ENCODE measurements around the gene PRKAR1B. TPM values are rescaled to one million over a fixed set of nuclear protein-coding genes. Genes with fewer than 3 reads are reported as not detected.

Gene PRKAR1B
- total and polyA plus RNA-seq, 7 donors: 1.4 to 4.6 (median 1.9) TPM

DNA sequence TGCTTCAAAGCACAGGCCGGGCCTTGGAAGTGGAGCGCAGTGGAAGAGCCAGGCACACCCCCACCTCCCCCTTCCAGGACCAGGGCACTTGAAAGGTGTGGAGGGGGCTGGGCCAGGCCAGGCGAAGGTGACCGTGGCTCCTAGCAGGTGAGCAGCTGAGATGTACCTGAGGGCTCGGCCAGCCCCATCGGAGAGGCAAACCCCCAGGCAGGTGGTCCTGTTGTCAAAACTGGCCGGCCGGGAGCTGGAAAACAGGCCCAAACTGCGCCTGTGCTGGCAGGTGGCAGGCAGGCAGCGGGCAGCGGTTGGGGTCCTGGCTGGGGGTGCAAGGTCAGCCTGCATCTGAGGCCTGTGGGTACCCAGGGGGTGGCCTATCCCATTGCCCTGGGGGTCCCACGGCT is 97.0 kb downstream of the PRKAR1B start:
- intact Hi-C loops (cut with DNase I): no loop called here
- TF ChIP-seq, protein P1, sequence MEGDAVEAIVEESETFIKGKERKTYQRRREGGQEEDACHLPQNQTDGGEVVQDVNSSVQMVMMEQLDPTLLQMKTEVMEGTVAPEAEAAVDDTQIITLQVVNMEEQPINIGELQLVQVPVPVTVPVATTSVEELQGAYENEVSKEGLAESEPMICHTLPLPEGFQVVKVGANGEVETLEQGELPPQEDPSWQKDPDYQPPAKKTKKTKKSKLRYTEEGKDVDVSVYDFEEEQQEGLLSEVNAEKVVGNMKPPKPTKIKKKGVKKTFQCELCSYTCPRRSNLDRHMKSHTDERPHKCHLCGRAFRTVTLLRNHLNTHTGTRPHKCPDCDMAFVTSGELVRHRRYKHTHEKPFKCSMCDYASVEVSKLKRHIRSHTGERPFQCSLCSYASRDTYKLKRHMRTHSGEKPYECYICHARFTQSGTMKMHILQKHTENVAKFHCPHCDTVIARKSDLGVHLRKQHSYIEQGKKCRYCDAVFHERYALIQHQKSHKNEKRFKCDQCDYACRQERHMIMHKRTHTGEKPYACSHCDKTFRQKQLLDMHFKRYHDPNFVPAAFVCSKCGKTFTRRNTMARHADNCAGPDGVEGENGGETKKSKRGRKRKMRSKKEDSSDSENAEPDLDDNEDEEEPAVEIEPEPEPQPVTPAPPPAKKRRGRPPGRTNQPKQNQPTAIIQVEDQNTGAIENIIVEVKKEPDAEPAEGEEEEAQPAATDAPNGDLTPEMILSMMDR (IDR thresholded peaks at IDR 0.05): no peak
- Histone ChIP-seq H3K36me3 (ENCODE audit: insufficient read depth in 1 of 2, low read depth in 1 of 2) (no peaks in the 10 kb centered on the region), H3K27me3 (ENCODE audit: insufficient read depth in 3 of 3, low read length in 2 of 3) (no peaks in the 10 kb centered on the region), H3K27ac (no peak overlapping the region), H3K4me1 (no peaks in the 10 kb centered on the region), H3K4me3 (no peak overlapping the region), H3K9me3 (peaks cover 11% of the 10 kb centered on the region)
- 93 to 98% (median 96%) methylated on average over 12 of the region's 12 CpGs for WGBS, 3 donors
- DNase-seq (no peak), ATAC-seq (no peak)

DNA sequence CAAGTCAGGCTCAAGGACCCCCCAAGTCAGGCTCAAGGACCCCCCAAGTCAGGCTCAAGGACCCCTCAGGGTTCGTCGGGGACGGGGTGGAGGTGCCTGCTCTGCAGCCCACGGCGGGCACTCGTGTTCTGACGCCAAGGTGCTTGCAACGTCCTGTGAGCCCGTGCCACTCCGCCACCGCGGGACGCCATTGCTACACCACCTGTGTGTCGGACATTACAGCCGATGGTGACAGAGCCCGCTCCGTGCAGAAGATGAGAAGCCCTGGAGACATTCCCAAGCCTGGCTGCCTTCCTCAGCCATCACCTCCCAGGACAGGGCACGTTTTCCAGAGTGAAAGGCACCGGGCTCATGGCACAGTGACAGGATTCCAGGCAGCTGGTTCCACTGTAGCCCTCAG is 98.3 kb downstream of the PRKAR1B start:
- WGBS, 3 donors: 87 to 91% (median 88%) methylated on average over 18 to 19 of the region's 19 CpGs
- no peak for ATAC-seq
- Histone ChIP-seq H3K27ac (no peak overlapping the region), H3K4me1 (no peaks in the 10 kb centered on the region), H3K4me3 (no peak overlapping the region), H3K27me3 (ENCODE audit: insufficient read depth in 3 of 3, low read length in 2 of 3) (no peaks in the 10 kb centered on the region), H3K36me3 (ENCODE audit: insufficient read depth in 1 of 2, low read depth in 1 of 2) (no peaks in the 10 kb centered on the region), H3K9me3 (peaks cover 19% of the 10 kb centered on the region)
- intact Hi-C loops (cut with DNase I): no loop called here
- no peak for DNase-seq
- TF ChIP-seq, protein P1 (IDR thresholded peaks at IDR 0.05): no peak

DNA sequence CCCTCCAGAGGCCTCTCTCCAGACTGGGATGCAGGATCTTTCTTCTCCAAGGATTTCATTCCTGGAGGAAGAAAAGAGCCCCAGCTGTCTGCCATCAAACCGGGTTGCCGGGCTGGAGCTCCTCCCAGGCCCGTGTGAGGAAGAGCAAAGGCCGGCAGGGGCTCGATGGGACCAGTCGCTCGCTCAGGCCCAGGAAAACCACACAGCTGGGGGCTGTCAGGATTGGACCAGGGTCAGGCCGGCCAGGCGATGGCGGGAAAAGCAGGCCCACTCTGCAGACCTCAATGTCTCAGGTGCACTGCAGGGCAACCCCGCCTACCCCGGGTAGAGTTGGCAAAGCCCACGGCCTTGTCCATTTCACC is 98.7 kb downstream of the PRKAR1B start:
- no peak for DNase-seq
- no peaks in the 10 kb centered on the region for H3K4me1 ChIP-seq
- H3K36me3 ChIP-seq (ENCODE audit: insufficient read depth in 1 of 2, low read depth in 1 of 2): no peaks in the 10 kb centered on the region
- TF ChIP-seq, protein P1 (IDR thresholded peaks at IDR 0.05): no peak
- WGBS, 3 donors: 81 to 87% (median 87%) methylated on average over 13 of the region's 13 CpGs
- ATAC-seq: no peak
- no peak overlapping the region for H3K4me3 ChIP-seq
- H3K9me3 ChIP-seq: peaks cover 19% of the 10 kb centered on the region
- intact Hi-C loops (cut with DNase I): no loop called here
- H3K27ac ChIP-seq: no peak overlapping the region
- no peaks in the 10 kb centered on the region for H3K27me3 ChIP-seq (ENCODE audit: insufficient read depth in 3 of 3, low read length in 2 of 3)

DNA sequence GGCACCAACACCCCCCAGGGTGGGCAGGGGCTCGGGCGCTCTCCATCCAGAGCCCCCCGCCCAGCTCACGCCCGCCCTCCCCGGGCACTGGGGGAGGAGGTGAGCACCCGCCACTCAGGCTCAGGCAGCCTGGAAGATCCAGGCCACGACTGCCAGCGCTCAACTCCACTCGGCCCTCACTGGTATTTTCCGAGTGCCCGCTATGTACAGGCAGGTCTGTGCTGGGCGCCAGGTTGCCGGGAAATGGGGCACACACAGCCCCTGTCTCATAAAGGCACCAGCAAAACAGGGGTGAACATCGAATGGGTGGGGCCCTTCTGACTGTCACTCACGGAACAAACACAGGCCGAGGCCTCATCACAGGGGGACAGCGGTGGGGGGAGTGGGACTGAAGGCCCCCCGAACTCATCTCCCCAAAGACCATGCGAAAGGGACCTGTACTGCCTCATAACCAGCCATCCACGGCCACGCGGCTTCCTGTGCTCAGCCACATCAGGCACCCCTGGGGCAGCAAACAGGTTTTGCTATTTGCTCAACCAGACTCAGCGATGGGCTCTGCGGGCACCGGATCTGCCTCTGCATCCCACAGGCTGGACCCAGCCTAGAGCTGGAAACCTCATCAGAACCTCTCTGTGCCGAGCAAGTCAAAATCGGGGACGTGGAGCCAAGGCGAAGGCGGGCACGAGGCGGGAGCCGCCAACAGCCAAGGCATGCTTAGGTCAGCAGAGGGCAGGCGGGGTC is 99.2 kb downstream of the PRKAR1B start:
- WGBS, 3 donors: 94 to 95% (median 94%) methylated on average over 30 to 35 of the region's 35 CpGs
- Histone ChIP-seq H3K27ac (no peak overlapping the region), H3K4me3 (no peak overlapping the region), H3K4me1 (no peaks in the 10 kb centered on the region), H3K27me3 (ENCODE audit: insufficient read depth in 3 of 3, low read length in 2 of 3) (no peaks in the 10 kb centered on the region), H3K36me3 (ENCODE audit: insufficient read depth in 1 of 2, low read depth in 1 of 2) (no peaks in the 10 kb centered on the region), H3K9me3 (peaks cover 19% of the 10 kb centered on the region)
- ATAC-seq (no peak), DNase-seq (no peak)
- TF ChIP-seq, protein P1 (IDR thresholded peaks at IDR 0.05): no peak
- intact Hi-C loops (cut with DNase I): no loop called here

All from psoas muscle (tissue), 8 donors.